Mesothelial cell of epicardium (in vitro differentiated cells): ENCODE measurements around the gene PLEKHO1. TPM values are rescaled to one million over a fixed set of nuclear protein-coding genes. Genes with fewer than 3 reads are reported as not detected.
A peak's percentile ranks its signal among the peaks of the same experiment; 100 is the strongest.
"Not testable (repeated sequence)": the region's sequence is repeated elsewhere in the genome, so short reads cannot be mapped to it uniquely, and the experiment has no call there.

Experiments used
- DNase-seq, 2 experiments: peaks; one replicate each; pipeline ENCODE4 v3.0.0; 2021; ENCODE audit warnings: low spot score in 2 of 2; ENCODE audit not compliant: unreplicated experiment in 2 of 2
- H3K27ac Mint-ChIP-seq: 2 replicates; pipeline ENCODE4 v1.8.0; 2021; ENCODE audit warnings: mixed read lengths
- H3K27me3 Mint-ChIP-seq: 2 replicates; pipeline ENCODE4 v1.8.0; 2021; ENCODE audit warnings: low read depth, mixed read lengths
- H3K36me3 Mint-ChIP-seq: 2 replicates; pipeline ENCODE4 v1.8.0; 2021; ENCODE audit warnings: mixed read lengths
- H3K4me1 Mint-ChIP-seq: 2 replicates; pipeline ENCODE4 v1.8.0; 2021; ENCODE audit warnings: mixed read lengths
- H3K4me3 Mint-ChIP-seq: 2 replicates; pipeline ENCODE4 v1.8.0; 2021; ENCODE audit warnings: mild to moderate bottlenecking, moderate library complexity, mixed read lengths
- H3K9me3 Mint-ChIP-seq: 2 replicates; pipeline ENCODE4 v1.8.0; 2021; ENCODE audit warnings: mixed read lengths
- total RNA-seq: library from RNA; stranded (reverse); gene quantifications from 3 replicates; pipeline ENCODE4 v1.2.1, GENCODE V29; 2021
- TF ChIP-seq, protein P1 (sequence below): fragments of 200-600 bp; sonication (generic); IDR thresholded peaks from one replicate; pipeline ENCODE4 v1.5.0; 2021; ENCODE audit warnings: antibody characterized with exemption; ENCODE audit not compliant: unreplicated experiment

PLEKHO1 gene
- total RNA-seq, 1 donor from 2014 or later, result 80.1 TPM

DNA sequence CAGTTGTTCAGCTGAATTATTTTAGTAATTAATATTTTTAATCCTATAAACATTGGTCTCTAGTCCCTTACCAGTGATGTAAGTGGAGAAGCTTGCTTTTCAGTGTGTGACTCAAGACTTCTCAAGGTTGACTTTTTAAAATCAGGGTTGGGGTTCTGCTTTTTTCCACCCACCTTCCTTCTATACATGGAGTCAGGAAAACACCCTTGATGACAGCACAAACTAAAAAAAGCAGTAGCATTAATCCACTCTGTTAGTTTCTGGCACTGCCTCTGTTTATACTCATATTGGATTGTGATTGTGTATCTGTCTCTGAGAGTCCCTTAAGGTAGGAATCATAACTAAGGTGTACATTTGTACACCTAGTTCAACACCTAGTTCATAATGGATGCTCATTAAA, 8.3 kb upstream of the PLEKHO1 start:
- peak overlapping the region; percentile 70 for H3K27ac Mint-ChIP-seq
- H3K4me1 Mint-ChIP-seq, result peaks cover 22% of the 10 kb centered on the region
- no peaks in the 10 kb centered on the region for H3K9me3 Mint-ChIP-seq
- TF ChIP-seq, protein P1, sequence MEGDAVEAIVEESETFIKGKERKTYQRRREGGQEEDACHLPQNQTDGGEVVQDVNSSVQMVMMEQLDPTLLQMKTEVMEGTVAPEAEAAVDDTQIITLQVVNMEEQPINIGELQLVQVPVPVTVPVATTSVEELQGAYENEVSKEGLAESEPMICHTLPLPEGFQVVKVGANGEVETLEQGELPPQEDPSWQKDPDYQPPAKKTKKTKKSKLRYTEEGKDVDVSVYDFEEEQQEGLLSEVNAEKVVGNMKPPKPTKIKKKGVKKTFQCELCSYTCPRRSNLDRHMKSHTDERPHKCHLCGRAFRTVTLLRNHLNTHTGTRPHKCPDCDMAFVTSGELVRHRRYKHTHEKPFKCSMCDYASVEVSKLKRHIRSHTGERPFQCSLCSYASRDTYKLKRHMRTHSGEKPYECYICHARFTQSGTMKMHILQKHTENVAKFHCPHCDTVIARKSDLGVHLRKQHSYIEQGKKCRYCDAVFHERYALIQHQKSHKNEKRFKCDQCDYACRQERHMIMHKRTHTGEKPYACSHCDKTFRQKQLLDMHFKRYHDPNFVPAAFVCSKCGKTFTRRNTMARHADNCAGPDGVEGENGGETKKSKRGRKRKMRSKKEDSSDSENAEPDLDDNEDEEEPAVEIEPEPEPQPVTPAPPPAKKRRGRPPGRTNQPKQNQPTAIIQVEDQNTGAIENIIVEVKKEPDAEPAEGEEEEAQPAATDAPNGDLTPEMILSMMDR, result no peak
- no peak for DNase-seq
- H3K27me3 Mint-ChIP-seq, result no peaks in the 10 kb centered on the region
- H3K36me3 Mint-ChIP-seq, result peaks cover 6% of the 10 kb centered on the region
- no peak overlapping the region for H3K4me3 Mint-ChIP-seq

GRCh38 chr1:150142083-150142482, 7.6 kb upstream of the PLEKHO1 start:
- no peak for DNase-seq
- peaks cover 28% of the 10 kb centered on the region for H3K4me1 Mint-ChIP-seq
- peaks cover 6% of the 10 kb centered on the region for H3K36me3 Mint-ChIP-seq
- H3K9me3 Mint-ChIP-seq, result no peaks in the 10 kb centered on the region
- H3K27ac Mint-ChIP-seq, result peak overlapping the region; percentile 82
- H3K27me3 Mint-ChIP-seq, result no peaks in the 10 kb centered on the region
- TF ChIP-seq, protein P1, result no peak
- H3K4me3 Mint-ChIP-seq, result no peak overlapping the region

DNA sequence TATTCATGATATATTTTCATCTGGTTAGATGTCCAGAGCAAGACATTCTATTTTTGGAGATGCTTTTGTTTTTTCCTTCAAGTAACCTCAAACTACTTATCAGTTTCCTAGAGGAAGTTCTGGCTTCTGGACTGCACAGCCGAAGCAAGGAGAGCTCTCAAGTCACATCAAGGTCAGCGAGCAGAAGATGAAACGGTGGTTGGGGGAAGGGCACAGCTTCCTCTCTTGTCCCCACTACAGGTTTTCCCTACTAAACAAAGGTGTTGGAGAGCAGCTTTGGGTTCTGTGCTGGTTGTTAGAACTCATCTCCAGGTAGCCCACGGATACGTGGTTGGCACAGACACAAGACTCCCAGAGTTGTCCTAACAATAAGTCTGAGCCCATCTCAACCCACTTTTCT, 5.1 kb upstream of the PLEKHO1 start:
- peaks cover 47% of the 10 kb centered on the region for H3K4me1 Mint-ChIP-seq
- H3K9me3 Mint-ChIP-seq, result no peaks in the 10 kb centered on the region
- H3K4me3 Mint-ChIP-seq, result no peak overlapping the region
- peaks cover 2% of the 10 kb centered on the region for H3K36me3 Mint-ChIP-seq
- TF ChIP-seq, protein P1, result no peak
- H3K27ac Mint-ChIP-seq, result peak overlapping the region; percentile 57
- no peaks in the 10 kb centered on the region for H3K27me3 Mint-ChIP-seq
- no peak for DNase-seq

DNA sequence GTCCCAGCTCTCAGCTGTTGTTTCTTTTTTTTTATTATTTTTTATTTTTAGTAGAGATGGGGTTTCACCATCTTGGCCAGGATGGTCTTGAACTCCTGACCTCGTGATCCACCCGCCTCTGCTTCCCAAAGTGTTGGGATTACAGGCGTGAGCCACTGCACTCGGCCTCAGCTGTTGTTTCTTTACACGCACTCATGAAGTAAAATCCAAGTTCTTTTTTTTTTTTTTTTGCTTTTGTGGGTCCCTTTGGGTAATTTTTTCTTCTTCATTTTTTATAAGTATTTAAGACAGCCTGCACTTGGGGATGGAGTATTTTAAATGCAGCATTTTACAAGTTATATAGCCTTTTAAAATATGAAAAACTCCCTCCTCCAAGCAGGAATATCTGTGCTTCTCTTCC, 3.7 kb upstream of the PLEKHO1 start:
- not testable (repeated sequence) for H3K36me3 Mint-ChIP-seq, H3K27ac Mint-ChIP-seq, DNase-seq, H3K27me3 Mint-ChIP-seq, H3K4me3 Mint-ChIP-seq, H3K9me3 Mint-ChIP-seq
- peaks cover 49% of the 10 kb centered on the region for H3K4me1 Mint-ChIP-seq

- Mint-ChIP-seq H3K27me3 (no peaks in the 10 kb centered on the region), H3K4me3 (no peak overlapping the region), H3K36me3 (no peaks in the 10 kb centered on the region), H3K4me1 (peaks cover 54% of the 10 kb centered on the region), H3K9me3 (no peaks in the 10 kb centered on the region), H3K27ac (peak overlapping the region; percentile 28)
- TF ChIP-seq, protein P1, result no peak
- no peak for DNase-seq
Observed at GRCh38 chr1:150146849-150147542, 2.7 kb upstream of the PLEKHO1 start.

DNA sequence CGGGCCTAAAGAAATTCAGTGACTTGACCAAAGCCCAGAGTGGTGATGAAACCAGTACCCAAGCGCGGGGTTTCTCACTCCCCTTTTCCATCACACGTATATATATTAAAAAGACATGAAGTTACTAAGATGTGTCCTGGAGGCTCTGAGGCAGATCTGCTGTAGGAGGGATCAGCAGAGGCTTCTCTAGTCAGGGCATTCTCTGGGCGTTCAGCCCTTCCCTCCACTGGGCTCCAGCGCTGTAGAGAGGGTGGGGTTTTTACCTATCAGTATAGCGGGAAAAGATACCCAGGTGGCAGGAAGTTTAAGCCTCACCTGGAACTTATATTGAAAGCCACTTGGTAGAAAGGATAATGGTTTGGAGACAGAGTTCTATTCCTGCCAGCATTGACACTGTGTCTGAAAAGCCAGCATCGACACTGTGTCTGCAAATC, 862 bp upstream of the PLEKHO1 start:
- Mint-ChIP-seq H3K4me3 (peak overlapping the region; percentile 92), H3K9me3 (no peaks in the 10 kb centered on the region), H3K27ac (peak overlapping the region; percentile 97), H3K27me3 (no peaks in the 10 kb centered on the region), H3K36me3 (peaks cover 9% of the 10 kb centered on the region), H3K4me1 (peaks cover 62% of the 10 kb centered on the region)
- no peak for DNase-seq
- TF ChIP-seq, protein P1, result no peak
